GM12878 (cell line): ENCODE results near the gene OR2V1. TPM values are rescaled to one million over a fixed set of nuclear protein-coding genes. Genes with fewer than 3 reads are reported as not detected.

Experiments
- ATAC-seq: fragments of 200-7000 bp; cut with Tn5 transposase; 3 replicates; pipeline ENCODE4 v1.9.1; 2020; ENCODE audit warnings: mild to moderate bottlenecking, moderate library complexity
- BruUV-seq: library from RNA; stranded (reverse); fragments of 400-500 nt; replicated peaks from 2 replicates; lab custom pipeline; 2021; lab: Mats Ljungman, UMichigan
- CTCF ChIA-PET: fragments of 300-600 bp; sonication (Branson Sonifier 250); formaldehyde crosslinking; extraction: SDS; loops from one replicate; lab custom pipeline; 2021; ENCODE audit warnings: inconsistent platforms; lab: Yijun Ruan, JAX
- POLR2A ChIA-PET: fragments of 350-600 bp; formaldehyde crosslinking; extraction: SDS; loops from one replicate; lab custom pipeline; 2021; ENCODE audit warnings: inconsistent platforms; lab: Charles Lee
- RAD21 ChIA-PET: fragments of 300-600 bp; sonication (Branson Sonifier 250); formaldehyde crosslinking; loops from one replicate; lab custom pipeline; 2023; ENCODE audit warnings: antibody characterized with exemption; ENCODE audit not compliant: unreplicated experiment; lab: Charles Lee
- SMC1A ChIA-PET: fragments of 300-600 bp; sonication (Branson Sonifier 250); formaldehyde crosslinking; loops from one replicate; lab custom pipeline; 2023; ENCODE audit not compliant: unreplicated experiment, uncharacterized antibody; lab: Charles Lee
- DNase-seq: peaks from one replicate; pipeline ENCODE4 v3.0.0-alpha.2; 2011; ENCODE audit warnings: low read depth, low spot score
- FAIRE-seq: peaks from 3 replicates; lab custom pipeline; 2011; peaks lifted over from hg19 to GRCh38; lab: Jason Lieb, UNC
- H2AFZ ChIP-seq: 2 replicates; pipeline ENCODE4 v1.6.0; 2011; ENCODE audit warnings: low read depth, low read length, control low read depth; ENCODE audit not compliant: control insufficient read depth
- H3K27ac ChIP-seq: 2 replicates; pipeline ENCODE4 v1.5.1; 2011; ENCODE audit warnings: control low read depth; ENCODE audit not compliant: control insufficient read depth, insufficient read depth
- H3K27me3 ChIP-seq, 2 experiments: replicated peaks in 1 of 2; 2 replicates each; pipeline versions ENCODE4 v1.6.0 to v1.6.1; 2011; ENCODE audit warnings: low read length in 1 of 2; ENCODE audit not compliant: control insufficient read depth in 2 of 2, insufficient read depth in 2 of 2
- H3K36me3 ChIP-seq, 2 experiments: 2 replicates each; pipeline ENCODE4 v1.5.1; 2011; ENCODE audit warnings: low read length in 1 of 2; ENCODE audit not compliant: control insufficient read depth in 2 of 2, insufficient read depth in 2 of 2
- H3K4me1 ChIP-seq: 2 replicates; pipeline ENCODE4 v1.6.1; 2011; ENCODE audit warnings: mild to moderate bottlenecking, low read length, moderate library complexity, mixed read lengths; ENCODE audit not compliant: control insufficient read depth, insufficient read depth
- H3K4me2 ChIP-seq: 2 replicates; pipeline ENCODE4 v1.6.0; 2011; ENCODE audit warnings: control low read depth; ENCODE audit not compliant: control insufficient read depth, insufficient read depth
- H3K4me3 ChIP-seq: fragments of 200-600 bp; sonication (generic); 2 replicates; pipeline ENCODE4 v1.5.1; 2016
- H3K79me2 ChIP-seq: 2 replicates; pipeline ENCODE4 v1.6.0; 2011; ENCODE audit warnings: low read length; ENCODE audit not compliant: control insufficient read depth, insufficient read depth
- H3K9ac ChIP-seq: 2 replicates; pipeline ENCODE4 v1.8.0; 2011; ENCODE audit warnings: low read length, control low read depth, mixed read lengths; ENCODE audit not compliant: control insufficient read depth, insufficient read depth
- H3K9me3 ChIP-seq: replicated peaks from 3 replicates; pipeline ENCODE4 v1.5.1; 2011; ENCODE audit warnings: mild to moderate bottlenecking, low read length; ENCODE audit not compliant: control insufficient read depth, insufficient read depth
- H4K20me1 ChIP-seq: 2 replicates; pipeline ENCODE4 v1.6.0; 2011; ENCODE audit not compliant: control insufficient read depth, insufficient read depth
- ASH2L ChIP-seq: fragments of 300-600, 200-600 bp; sonication (generic); IDR thresholded peaks from 2 replicates; pipeline ENCODE4 v1.6.1; 2017; ENCODE audit warnings: low read depth, mild to moderate bottlenecking, borderline replicate concordance
- CHD1 ChIP-seq: IDR thresholded peaks from 2 replicates; pipeline ENCODE4 v1.6.1; 2012; ENCODE audit warnings: low read depth, low read length, improper control_type of control experiment
- CTCF ChIP-seq, 3 experiments: IDR thresholded peaks in 2 of 3; conservative IDR thresholded peaks in 1 of 3; 2 replicates each; pipeline ENCODE4 v1.5.1; 2011; ENCODE audit warnings: low read depth in 3 of 3, low read length in 3 of 3, mild to moderate bottlenecking in 3 of 3, control low read depth in 2 of 3, moderate library complexity in 2 of 3, inconsistent platforms in 1 of 3, mixed read lengths in 1 of 3; ENCODE audit not compliant: control insufficient read depth in 2 of 3, insufficient read depth in 1 of 3; ENCODE audit errors: extremely low read depth in 1 of 3
- IRF4 ChIP-seq: IDR thresholded peaks from 2 replicates; pipeline ENCODE4 v1.6.1; 2011; ENCODE audit warnings: low read depth, low read length
- NKRF ChIP-seq: fragments of 450-650 bp; conservative IDR thresholded peaks from 2 replicates; pipeline ENCODE4 v1.6.1; 2017; ENCODE audit warnings: mild to moderate bottlenecking, moderate library complexity
- NR2C1 ChIP-seq: fragments of 450-650 bp; IDR thresholded peaks from 2 replicates; pipeline ENCODE4 v1.6.1; 2017; ENCODE audit warnings: antibody characterized with exemption, mild to moderate bottlenecking, moderate library complexity
- NRF1 ChIP-seq: conservative IDR thresholded peaks from 2 replicates; pipeline ENCODE4 v1.6.1; 2011; ENCODE audit warnings: mild to moderate bottlenecking, low read depth, low read length, improper control_type of control experiment
- POLR2AphosphoS2 ChIP-seq: IDR thresholded peaks from 2 replicates; pipeline ENCODE4 v1.6.1; 2011; ENCODE audit warnings: low read depth, mild to moderate bottlenecking, low read length, improper control_type of control experiment, moderate library complexity
- SMARCA5 ChIP-seq: fragments of 450-650 bp; IDR thresholded peaks from 2 replicates; pipeline ENCODE4 v1.6.1; 2017; ENCODE audit warnings: mild to moderate bottlenecking
- SREBF1 ChIP-seq: IDR thresholded peaks from 2 replicates; pipeline ENCODE4 v1.6.1; 2012; ENCODE audit warnings: mild to moderate bottlenecking, low read length
- TARDBP ChIP-seq: IDR thresholded peaks from 2 replicates; pipeline ENCODE4 v1.6.1; 2016; ENCODE audit warnings: borderline replicate concordance
- ZBED1 ChIP-seq: IDR thresholded peaks from 2 replicates; pipeline ENCODE4 v1.6.1; 2016; ENCODE audit warnings: borderline replicate concordance
- ZBTB11 ChIP-seq: fragments of 450-650 bp; formaldehyde crosslinking; IDR thresholded peaks from 2 replicates; pipeline ENCODE4 v1.5.0; 2022; ENCODE audit warnings: mild to moderate bottlenecking, missing genetic modification characterization
- ZNF24 ChIP-seq: fragments of 450-650 bp; IDR thresholded peaks from 2 replicates; pipeline ENCODE4 v1.6.1; 2017; ENCODE audit warnings: antibody characterized with exemption, mild to moderate bottlenecking
- ZNF384 ChIP-seq: IDR thresholded peaks from 2 replicates; pipeline ENCODE4 v1.6.1; 2012; ENCODE audit warnings: low read depth, mild to moderate bottlenecking, low read length, improper control_type of control experiment, borderline replicate concordance
- WGBS: methylation state at CpG from one replicate; pipeline ENCODE4 v1.1.6; 2016; ENCODE audit warnings: low lambda C conversion rate; ENCODE audit not compliant: insufficient replicate concordance, insufficient coverage; ENCODE audit errors: missing lambda C conversion rate; 5-methylcytosine and 5-hydroxymethylcytosine counted together
- in situ Hi-C: fragments of 300-500 bp; cut with MboI; formaldehyde crosslinking; loops from 9 replicates; pipeline ENCODE4 v1.14.3; 2018; ENCODE audit warnings: mixed read lengths
- intact Hi-C: fragments of 100-400 bp; cut with micrococcal nuclease; formaldehyde crosslinking; loops from one replicate; pipeline ENCODE4 v1.14.2; 2022; ENCODE audit not compliant: unreplicated experiment
- polyA plus RNA-seq, 11 experiments: library from polyadenylated mRNA; depleted of rRNA in 4 of 11; unstranded in 6 of 11; stranded (reverse) in 5 of 11; fragments of >200 nt; fragmentation: Nextera tagmentation in 4 of 11; fragmentation: Illumina TruSeq in 1 of 11; extraction: Ambion mirVana in 4 of 11; extraction: Trizol in 1 of 11; gene quantifications; 1 replicate in 1 of 11; 2 replicates in 10 of 11; pipeline versions ENCODE4 v1.2.1 to v1.2.3, GENCODE V29; 2011 to 2016; ENCODE audit warnings: inconsistent platforms in 2 of 11, missing spikeins in 2 of 11, low read depth in 1 of 11
- total RNA-seq, 4 experiments: library from RNA; depleted of rRNA in 3 of 4; stranded (reverse); fragments of >200 nt in 3 of 4; fragmentation: Illumina TruSeq in 1 of 4; extraction: Trizol in 1 of 4; gene quantifications; 2 replicates each; pipeline versions ENCODE4 v1.2.1 to v1.2.3, GENCODE V29; 2013 to 2021

Gene OR2V1
- total and polyA plus RNA-seq, 10 of the 15 experiments (the other 5 are each of a cell fraction or from before 2014, with no cell fraction given) = 0.20 to 4.4 TPM; not detected in 8

- no peak overlapping the region for H3K9ac ChIP-seq
- H3K4me2 ChIP-seq = no peak overlapping the region
- POLR2A ChIA-PET = no interaction called here
- TF ChIP-seq NR2C1 = no peak
- TF ChIP-seq IRF4 = 0 out of 2 replicates have a peak, but pooled peaks have one; percentile 21
- no peak for TF ChIP-seq ZBTB11 (CRISPR knock-in tag)
- no peak for TF ChIP-seq POLR2AphosphoS2
- TF ChIP-seq CHD1 = no peak
- TF ChIP-seq ASH2L = no peak
- TF ChIP-seq TARDBP = no peak
- no peak for TF ChIP-seq ZBED1
- no peak for TF ChIP-seq CTCF (IDR thresholded peaks at IDR 0.05 in 2 of 3, conservative IDR thresholded peaks at IDR 0.05 in 1 of 3; ENCODE audit: control insufficient read depth in 2 of 3, extremely low read depth in 1 of 3, insufficient read depth in 1 of 3, low read depth in 3 of 3, low read length in 3 of 3)
- no peak for TF ChIP-seq NKRF
- no peak for TF ChIP-seq SREBF1
- TF ChIP-seq ZNF24 = no peak
- TF ChIP-seq ZNF384 = peak; percentile 61; the same call in 1 of the 2 replicates
- TF ChIP-seq NRF1 = no peak
- TF ChIP-seq SMARCA5 = no peak
Observed at GRCh38 chr5:181105391-181106025, 25.5 kb downstream of the OR2V1 start.

More at GRCh38 chr5:181105391-181106025, 25.5 kb downstream of the OR2V1 start:
- no peaks in the 10 kb centered on the region for H3K79me2 ChIP-seq
- H3K27me3 ChIP-seq = no peaks in the 10 kb centered on the region; a peak in 1 of 4 replicates
- H3K4me3 ChIP-seq = no peak overlapping the region
- SMC1A ChIA-PET = interaction anchor here (0.7 kb wide), 1 partner anchor 44 kb away, joined by 3 read pairs; no protein-coding TSS in a partner anchor
- WGBS = 37% methylated on average over 7 of the region's 7 CpGs
- H3K9me3 ChIP-seq = no peaks in the 10 kb centered on the region; the same call in 2 of the 3 replicates
- DNase-seq = no peak
- peak; percentile 20; the same call in 1 of the 3 replicates for ATAC-seq
- no peaks in the 10 kb centered on the region for H4K20me1 ChIP-seq
- no peaks in the 10 kb centered on the region; the same call in 1 of the 2 replicates for H3K4me1 ChIP-seq
- no peak for FAIRE-seq
- no peaks in the 10 kb centered on the region for H3K36me3 ChIP-seq
- H2AFZ ChIP-seq = no peak overlapping the region
- no peak overlapping the region for H3K27ac ChIP-seq
- CTCF ChIA-PET = no interaction called here
- BruUV-seq = no TSS peak
- intact Hi-C loops (loop anchor here (10.0 kb wide), 1 partner anchor 49 kb away; no protein-coding TSS in a partner anchor), in situ Hi-C loops (no loop called here)
- RAD21 ChIA-PET = interaction anchor here (2.0 kb wide), 1 partner anchor 45 kb away, joined by 7 read pairs; no protein-coding TSS in a partner anchor
